HG03354 (cell line): ENCODE measurements around the gene NT5C2.
"Not testable (repeated sequence)": the region's sequence is repeated elsewhere in the genome, so short reads cannot be mapped to it uniquely, and the experiment has no call there.

ENCODE experiments used
- ATAC-seq: cut with Tn5 transposase; IDR thresholded peaks from one replicate; pipeline ENCODE4 v1.9.1; 2021; ENCODE audit warnings: mild to moderate bottlenecking; ENCODE audit not compliant: unreplicated experiment, poor library complexity, severe bottlenecking

NT5C2 gene

GRCh38 chr10:103072276-103072675 is 120.8 kb downstream of the NT5C2 start:
- ATAC-seq: no peak

DNA sequence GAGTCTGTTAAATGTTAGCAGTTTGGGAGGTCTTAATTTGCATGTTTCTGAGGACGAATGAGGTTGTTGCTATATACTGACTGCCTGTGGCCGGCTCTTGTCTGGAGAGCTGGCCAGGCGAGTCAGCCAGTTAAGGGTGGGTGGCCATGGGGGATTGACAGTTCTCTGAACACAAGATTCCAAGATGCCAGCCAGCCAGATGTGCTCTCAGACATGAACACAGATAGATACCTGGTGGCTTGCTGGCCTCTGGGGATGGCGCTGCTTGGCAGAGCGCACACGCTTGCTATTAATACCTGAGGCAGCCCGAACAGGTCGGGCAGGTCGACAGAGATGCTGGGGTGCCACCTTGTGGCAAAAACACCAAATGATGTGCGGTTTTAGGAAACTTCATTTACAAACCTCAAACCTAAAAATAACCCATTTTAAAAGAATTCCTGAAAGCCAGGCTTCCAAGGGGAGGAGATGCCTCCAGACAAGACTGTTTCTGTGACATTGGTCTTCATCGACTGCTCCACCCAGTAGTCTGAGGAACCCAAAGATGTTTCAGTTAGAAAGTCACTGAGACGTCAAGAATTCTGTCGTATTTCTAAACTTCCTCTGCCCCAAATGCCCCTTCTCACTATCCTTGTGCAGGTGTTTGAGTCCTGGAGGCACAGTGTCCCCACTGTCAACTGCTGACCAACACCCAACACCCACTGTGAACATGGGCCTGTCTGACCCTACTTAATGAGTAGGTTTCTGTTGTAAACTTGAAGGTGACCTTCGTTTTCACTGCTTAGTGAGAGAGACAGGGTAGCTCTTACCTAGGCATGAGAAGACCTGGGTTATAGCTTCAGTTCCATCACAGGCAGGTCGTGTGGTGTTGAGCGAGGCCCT is 123.4 kb downstream of the NT5C2 start:
- peak; percentile 77 for ATAC-seq

DNA sequence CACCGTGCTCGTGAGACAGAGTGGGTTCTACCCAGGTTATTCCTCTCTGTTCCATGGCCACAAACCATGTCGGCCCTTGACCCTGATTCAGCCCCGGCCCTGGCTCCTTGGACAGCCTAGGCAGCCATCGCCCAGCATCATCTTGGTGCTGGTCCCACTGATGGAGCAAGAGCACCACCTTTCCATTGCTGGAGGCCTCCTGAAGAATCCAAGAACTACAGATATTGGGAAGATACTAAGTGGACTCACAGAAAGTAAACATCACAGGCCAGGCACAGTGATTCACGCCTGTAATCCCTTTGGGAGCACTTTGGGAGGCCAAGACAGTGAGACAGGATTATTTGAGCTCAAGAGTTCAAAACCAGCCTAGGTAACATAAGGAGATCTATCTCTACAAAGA is 125.1 kb downstream of the NT5C2 start:
- no peak for ATAC-seq

DNA sequence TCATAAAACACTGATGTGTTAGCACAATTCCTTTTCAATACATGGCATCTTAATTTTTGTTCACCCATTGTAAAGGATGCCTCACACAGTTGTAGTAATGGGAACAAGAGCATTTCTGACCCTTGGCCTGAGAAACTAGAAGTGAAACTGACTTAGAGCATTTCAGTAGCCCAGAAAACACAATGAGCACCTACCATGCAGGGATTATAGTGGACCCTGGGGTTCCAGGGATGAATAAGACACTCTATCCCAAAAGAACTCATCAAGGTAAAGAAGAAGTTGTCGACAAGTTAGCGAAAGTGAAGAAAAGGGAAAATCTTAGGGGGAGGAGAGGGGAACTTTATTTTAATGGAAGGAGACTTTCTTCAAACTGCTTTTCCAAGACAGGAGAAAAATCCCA is 125.6 kb downstream of the NT5C2 start:
- ATAC-seq: no peak

- ATAC-seq: not testable (repeated sequence)
Measured at GRCh38 chr10:103067099-103067477, 126.0 kb downstream of the NT5C2 start.

DNA sequence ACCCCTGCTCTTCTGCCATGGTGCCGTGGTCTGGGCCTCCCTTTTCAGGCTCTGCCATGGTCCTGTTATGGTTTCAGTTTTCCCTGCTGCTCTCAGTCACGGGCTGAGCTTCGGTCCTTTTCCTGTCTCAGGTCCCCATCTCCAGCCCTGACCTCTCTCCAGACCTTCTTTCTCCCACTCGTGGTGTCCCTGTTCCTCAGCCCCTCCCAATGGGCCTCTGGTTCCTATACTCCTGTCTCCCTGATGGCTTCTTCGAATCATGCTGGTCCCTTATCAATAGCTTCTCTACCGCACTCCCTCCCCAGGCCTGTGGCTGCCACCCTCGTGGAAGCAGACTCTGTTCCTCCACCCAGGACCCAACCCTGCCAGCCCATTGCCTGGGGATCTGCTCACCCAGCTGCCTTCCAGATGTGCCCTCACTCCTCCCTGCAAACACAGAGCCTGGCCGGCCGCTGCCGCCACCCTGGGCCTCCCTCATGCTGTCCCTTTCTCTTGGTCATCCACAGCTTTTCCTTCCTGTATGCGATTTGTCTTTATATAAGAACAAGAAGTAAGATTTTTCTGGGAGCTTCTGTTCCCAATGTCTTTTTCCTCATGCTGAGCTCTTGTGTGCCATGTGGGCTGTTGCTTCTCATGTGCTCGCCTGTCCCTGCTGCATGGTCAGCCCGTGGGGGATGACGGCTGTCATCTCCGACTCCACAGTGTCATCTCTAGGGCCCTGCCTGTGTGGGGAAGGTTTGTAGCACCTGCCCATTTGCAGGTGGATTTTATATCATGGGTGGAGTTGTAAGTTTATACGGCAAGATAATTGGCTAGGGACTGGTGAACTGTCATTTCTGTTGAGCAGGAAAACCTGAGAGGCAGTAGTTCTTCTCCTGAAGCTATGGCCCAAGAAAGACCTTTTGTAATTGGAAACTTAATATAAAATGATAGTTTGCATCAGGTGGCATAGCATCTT is 126.7 kb downstream of the NT5C2 start:
- ATAC-seq: no peak

DNA sequence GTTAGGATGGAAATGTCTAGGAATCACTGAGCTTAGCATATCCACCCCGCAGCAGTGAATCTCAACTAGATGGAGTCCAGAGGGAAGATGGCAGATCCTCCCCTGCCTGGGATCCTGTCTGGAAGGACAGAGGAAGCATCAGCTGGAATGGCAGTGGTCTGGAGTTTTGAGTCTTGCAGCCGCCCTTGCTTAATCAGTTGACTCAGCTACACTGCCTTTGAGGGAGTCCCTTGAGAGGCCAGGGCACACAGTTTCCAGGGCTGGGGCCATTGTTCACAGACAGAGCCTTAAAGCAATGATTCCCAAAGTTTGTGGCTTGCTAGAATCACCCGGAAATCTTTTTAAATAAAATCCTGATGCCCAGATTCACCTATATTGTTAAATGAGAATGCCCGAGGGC is 128.1 kb downstream of the NT5C2 start:
- no peak for ATAC-seq

DNA sequence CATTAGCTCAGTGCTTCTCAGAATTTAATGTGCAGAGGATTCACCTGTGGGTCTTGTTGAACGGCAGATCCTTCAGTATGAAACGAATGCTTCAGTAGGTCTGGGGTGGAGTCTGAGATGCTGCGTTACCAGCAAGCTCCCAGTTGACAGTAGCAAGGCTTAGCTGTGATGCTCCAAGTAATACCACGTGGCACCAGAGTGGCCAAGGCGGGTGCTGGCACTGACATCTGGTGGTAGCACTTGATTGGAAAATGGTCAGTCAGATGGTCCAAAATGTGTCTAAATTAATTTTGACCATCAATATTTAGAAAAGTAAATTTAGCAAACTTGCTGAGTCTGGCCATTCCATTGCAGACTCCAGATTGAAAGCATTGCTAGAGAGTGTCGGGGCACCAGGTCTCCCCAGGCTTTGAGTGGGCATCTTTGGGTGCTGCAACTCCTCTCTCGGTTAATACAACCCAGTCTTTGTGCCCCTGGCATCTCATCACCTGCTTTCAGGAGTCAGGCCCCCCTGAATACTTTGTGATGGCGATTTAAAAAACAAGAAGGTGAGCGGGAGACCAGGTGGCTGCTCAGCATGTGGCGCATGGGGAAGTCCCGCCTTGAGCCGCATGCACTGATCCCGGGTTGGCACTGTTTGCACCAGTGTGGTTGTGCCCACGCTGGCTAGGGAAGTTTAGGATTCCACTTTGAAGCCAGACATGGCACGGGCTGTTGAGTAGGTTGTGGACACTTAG is 130.1 kb downstream of the NT5C2 start:
- no peak for ATAC-seq

- ATAC-seq: no peak
Measured at GRCh38 chr10:103060575-103060974, 132.5 kb downstream of the NT5C2 start.

- no peak for ATAC-seq
Measured at GRCh38 chr10:103058034-103058433, 135.0 kb downstream of the NT5C2 start.

- no peak for ATAC-seq
Measured at GRCh38 chr10:103055105-103055504, 138.0 kb downstream of the NT5C2 start.

DNA sequence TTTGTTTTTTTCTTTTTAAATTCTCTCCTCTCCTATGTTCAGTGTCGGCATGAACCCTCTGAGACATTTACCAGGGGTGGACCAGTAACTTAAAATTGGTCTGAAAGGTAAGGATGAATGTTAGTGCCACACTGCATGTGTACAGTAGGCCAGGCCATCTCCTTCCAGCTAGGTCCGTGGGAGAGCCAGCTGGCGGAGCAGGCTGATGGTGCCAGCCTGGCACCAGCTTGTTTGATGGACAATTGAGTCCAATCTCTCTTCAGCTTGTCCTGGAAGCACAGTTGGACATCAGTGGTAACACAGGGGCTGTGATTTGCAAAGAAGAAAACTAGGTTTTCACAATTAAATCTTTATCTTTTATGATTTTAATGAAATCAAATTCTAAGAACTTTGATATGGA is 138.5 kb downstream of the NT5C2 start:
- ATAC-seq: peak; percentile 17

- peak; percentile 92 for ATAC-seq
Measured at GRCh38 chr10:103053659-103054581, 139.2 kb downstream of the NT5C2 start.

DNA sequence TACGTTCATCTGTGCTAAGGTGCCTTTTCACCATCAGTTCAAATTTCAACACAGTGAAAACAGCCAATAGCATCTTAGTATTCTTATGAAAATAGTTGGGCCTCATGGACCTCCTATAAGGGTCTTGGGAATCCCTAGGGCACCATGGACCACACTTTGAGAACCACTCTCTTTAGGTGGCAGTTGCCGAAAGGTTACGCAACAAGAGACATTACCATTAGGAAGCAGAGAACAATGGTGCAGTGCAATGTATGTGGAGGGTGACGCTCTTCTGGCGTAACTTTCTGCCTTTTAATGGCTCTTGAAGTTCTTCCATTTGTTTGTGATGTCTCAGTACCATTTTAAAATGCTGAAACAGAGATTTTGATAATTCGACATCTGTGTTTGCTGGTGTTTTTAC is 143.8 kb downstream of the NT5C2 start:
- ATAC-seq: no peak

DNA sequence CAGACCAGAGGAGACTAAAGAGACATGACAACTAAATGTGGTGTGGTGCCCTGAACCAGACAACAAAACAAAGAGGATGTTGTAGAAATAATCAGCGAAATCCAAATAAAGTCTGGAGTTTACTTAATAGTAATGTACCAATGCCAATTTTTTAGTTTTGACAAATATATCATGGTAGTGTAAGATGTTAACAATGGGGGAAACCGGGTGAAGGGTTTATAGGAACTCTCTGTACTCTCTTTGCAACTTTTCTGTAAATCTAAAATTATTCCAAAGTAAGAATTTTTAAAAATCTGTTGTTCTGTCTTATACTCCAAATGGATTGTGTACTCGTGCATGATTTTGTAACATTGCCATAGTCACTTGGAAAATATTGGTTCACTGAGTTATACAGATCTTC is 145.7 kb downstream of the NT5C2 start:
- ATAC-seq: no peak

- no peak for ATAC-seq
Measured at GRCh38 chr10:103045961-103046360, 147.1 kb downstream of the NT5C2 start.

DNA sequence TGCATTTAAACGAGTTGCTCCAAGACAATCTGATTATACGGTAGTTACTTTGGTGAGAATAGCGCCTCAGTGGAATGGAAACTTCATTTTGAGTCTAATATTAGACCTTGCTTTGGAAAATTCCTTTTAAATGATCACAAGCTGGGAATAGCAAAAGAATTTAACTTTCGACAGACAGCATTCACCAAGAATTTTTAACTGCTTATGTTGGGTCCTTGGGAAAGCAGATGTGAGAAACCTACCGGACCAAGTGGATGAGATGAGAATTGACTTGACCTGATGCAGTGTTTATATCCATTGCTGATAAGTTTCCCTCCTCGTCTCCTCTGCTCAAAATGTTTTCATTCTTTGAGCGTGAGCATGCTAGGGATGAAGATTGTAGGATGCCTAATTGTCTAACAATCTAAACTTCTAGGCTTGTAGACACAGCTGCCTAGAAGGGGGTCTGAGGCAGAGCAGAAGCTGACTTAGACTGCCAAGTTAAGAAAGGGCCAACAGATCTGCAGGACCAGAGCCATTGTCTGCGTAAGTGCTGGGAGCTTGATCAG is 148.1 kb downstream of the NT5C2 start:
- no peak for ATAC-seq

GRCh38 chr10:103042908-103043307 is 150.2 kb downstream of the NT5C2 start:
- no peak for ATAC-seq

DNA sequence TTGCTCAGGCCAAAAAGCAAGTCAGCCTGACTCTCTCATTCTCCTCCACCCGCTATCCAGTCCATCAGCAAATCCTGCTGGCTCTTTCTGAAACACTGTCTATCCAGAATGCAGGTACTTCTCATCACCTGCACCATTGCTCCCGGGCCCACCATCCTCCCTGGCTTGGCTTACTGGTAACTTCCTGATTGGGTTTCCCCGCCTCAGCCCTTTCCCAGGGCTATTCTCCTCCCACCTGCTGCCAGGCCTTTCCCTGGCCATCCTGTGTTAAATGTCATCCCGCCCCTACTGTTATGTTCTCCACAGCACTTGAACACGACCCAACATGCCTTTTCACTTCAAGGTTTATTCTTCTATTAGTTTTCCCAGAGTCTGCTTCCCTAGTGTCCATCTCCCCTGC is 150.9 kb downstream of the NT5C2 start:
- no peak for ATAC-seq
